Measurements from ENCODE around the gene ANKRD53.
"Not testable (repeated sequence)": the region's sequence is repeated elsewhere in the genome, so short reads cannot be mapped to it uniquely, and the experiment has no call there.

The ANKRD53 gene

DNA sequence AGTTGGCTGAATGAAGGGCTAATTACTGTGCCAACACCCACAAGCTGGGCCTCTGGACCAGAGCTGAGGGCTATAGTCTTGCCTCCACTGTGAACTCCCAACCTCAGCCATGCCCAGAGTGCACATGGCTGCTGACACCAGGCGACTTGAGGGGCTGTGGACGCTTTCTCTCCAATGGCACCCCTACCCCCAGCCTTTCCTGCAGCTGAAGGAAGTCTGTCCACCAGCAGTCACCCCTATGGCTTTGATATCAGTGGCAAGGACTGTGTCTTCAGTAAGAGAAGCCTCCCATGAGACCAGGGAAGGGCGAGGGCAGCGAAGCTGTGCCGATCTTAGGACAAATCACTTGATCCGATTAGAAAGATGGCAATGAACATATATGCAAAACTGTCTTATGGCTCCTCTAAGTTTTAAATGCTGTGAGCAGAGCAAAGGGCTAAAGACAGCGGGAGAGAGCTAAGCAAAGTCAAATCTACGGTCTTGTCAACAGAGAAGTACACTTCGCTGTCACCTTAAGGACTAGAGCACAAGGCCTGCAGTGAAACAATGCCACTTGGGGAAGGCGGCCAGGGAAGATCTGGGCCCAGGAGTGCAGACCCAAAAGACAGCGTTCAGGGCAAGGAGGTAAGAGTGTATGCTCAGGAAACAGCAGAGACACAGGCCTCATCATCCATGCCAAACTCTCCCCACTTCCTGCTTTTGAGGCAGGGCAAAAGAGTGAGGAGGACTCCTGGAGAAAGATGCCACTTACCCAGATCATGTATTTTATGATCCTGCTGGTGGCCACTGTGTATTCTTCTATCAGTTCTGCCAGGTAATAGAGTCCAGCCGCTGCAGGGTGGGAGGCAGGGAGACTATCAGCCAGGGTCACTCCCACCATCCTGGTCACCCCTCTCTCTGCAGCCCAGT is 14.8 kb downstream of the ANKRD53 start:
- no peak for DNase-seq

DNA sequence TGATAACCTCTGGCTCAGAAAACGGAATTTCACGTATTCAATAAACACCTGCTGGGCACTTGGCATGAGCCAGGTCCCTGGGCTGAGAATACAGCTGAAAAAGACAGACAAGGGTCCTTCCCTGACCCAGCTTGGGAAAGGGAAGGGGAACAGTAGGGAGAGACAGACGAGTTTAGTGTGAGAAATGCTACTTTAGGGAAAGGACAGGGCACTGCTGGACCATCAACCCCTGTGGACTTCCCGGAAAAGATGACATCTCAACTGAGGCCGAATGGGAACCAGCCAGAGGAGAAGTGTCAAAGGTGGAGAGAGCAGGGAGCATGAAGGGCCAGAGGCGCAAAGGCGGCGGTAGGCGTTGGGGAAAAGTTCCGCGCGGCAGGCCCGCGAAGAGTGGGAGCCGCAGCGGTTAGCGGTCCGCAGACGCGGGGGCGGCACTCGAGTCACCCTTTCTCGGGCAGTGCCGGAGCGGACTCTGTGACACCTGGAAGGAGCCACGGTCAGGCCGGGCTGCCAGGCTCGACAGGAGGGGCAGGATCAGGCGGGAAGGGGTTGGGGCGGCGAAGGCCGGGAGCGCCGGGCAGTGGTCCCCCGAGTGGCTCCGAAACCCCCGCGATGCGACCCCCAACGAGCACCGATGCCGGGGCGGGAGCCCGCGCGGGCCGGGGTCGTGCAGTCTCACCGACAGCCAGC is 15.7 kb downstream of the ANKRD53 start:
- no peak for DNase-seq

DNA sequence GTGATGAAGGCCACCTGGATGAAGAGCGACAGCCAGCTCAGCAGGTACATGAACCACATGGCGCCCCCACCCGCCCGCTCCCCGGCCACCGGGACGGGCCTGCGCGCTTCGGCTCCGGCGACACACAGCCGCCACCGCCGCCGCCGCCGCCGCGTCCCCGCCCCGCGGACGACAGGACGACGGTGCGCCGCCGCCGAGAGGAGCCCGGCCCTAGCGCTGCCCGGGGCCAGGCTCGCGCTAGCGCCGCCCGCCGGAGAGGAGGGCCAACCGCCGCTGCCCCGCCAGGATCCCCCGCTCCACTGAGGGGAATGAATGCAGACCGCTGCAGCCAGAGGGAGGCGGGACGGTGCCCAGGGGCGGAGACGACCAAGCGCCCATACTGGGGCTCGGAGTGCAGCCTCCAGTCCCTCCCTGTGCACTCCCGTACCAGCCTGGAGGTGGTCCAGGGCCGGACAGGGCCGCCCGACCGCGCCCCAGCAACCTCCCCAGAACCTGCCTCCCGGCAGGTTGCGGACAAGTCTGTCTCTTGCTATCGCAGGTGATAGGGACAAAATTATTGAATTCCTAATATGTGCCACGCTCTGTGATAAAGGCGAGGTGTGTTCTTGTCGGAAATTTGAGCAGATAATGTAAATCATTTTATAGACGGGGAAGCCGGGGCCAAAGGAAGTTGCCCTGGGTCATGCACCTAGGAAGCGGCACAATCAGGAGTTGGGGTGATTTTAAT is 16.4 kb downstream of the ANKRD53 start, which contains the start of gene TEX261:
Gene TEX261 (minus strand): TSS at position 175 of the 727 bp plus-strand sequence. CDS start 116 bp downstream, at position 59.
- peak; percentile 84 for DNase-seq

DNA sequence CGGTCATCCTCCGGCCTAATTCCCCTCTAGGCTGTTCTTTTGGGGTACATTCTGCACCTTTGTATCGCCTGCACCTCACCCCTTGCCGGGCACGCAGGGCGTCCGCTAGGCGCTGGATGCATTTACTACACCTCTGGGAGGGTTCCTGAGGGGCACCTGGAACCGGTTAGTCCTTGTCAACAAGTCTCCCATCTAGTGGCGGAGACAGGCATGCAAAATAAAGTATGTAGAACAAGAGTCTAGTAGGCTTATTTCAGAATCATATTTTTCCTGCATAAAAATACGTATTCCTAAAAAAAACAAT is 16.9 kb downstream of the ANKRD53 start:
- peak; percentile 37 for DNase-seq

DNA sequence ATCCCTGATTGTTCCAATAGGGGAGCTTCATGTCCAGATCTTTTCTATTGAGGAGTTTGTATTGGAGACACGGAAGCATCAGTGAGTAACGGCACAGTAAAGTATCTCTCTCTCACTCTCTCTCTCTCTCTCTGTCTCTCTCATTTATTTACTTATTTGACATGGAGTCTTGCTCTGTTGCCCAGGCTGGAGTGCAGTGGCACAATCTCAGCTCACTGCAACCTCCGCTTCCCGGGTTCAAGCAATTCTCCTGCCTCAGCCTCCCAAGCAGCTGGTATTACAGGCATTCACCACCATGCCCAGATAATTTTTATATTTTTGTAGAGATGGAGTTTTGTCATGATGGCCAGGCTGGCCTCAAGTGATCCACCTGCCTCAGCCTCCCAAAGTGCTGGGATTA is 20.5 kb downstream of the ANKRD53 start:
- DNase-seq = not testable (repeated sequence)

DNA sequence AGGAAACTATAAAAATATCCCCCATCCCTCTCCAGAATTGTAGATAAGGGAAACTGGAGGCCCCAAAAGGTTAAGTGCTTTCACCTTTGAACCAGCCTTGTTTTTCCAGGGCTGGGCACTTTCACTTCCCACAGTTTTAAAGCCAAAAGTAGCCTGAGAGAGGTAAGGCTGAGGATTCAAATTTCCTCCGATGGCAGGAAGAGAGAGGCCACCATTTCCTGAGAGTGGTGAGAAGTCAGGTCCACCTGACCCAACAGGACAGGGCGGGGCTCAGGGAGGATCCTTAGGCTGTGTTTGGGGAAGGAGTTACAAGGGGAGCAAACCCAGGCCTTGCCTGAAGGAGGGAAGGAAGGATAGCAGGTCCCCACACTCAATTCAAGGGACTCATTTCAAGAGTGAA is 20.9 kb downstream of the ANKRD53 start:
- no peak for DNase-seq

DNA sequence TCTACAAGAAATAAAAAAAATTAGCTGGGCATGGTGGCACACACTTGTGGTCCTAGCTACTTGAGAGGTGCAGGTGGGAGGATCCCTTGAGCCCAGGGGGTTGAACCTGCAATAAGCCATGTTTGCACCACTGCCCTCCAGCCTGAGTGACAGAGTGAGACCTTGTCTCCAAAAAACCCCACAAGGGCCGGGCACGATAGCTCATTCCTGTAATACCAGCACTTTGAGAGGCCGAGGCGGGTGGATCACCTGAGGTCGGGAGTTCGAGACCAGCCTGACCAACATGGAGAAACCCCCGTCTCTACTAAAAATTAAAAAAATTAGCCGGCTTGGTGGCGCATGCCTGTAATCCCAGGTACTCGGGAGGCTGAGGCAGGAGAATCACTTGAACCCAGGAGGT is 21.5 kb downstream of the ANKRD53 start:
- DNase-seq = not testable (repeated sequence)

DNA sequence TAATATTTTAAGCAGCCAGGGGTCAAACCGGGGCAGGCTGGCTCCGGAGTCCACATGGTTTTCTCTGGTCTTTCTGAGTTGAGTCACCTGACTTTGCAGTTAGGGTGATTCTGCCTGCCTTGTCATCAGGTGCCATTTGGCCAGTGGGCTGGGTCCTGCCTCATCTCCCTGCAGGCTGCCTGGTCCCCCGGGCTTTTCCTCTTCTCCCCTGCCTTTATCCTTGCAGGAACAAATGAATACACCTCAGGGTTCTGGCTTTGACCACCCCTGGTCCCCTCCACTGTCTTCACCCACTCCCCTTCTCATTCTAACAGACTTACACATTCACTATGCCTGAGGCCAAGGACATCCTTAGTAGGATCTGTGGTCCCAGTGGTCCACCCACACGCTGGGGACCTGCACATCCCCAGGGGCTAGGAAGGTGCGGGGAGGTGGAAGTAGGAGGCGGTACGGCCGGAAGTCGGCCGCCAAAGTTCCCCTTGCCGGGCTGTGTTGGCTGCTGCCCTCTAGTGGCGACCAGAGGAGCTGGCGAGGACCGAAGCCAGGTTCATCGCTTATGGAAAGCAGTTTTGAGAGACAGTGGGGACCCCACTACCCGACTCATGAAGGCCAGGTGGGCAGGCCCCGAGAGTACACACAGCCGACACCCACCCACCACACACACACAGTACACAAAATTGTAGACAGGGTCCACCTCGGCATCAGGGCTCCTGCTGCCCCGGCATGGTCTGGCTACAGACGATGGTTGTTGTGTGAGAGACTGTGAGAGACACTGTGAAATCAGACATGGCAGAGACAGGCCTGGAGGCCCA is 22.6 kb downstream of the ANKRD53 start:
- peak; percentile 50 for DNase-seq

DNA sequence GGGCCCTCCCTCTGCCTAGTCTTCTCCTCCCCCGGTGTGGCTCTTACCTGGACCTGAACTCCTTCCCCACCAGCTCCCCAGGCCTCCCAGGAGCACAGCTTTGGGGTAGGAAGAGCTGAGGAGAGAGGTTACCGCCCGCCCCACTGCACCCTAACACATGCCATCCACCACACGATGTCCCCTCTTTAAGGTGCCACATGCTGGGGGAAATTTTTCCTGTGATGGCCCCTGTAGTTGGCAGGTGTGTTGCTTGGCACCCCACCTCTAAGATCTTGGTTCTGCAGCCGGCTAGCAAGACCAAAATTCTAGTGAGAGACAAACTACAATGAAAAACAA is 23.1 kb downstream of the ANKRD53 start:
- DNase-seq = no peak

DNA sequence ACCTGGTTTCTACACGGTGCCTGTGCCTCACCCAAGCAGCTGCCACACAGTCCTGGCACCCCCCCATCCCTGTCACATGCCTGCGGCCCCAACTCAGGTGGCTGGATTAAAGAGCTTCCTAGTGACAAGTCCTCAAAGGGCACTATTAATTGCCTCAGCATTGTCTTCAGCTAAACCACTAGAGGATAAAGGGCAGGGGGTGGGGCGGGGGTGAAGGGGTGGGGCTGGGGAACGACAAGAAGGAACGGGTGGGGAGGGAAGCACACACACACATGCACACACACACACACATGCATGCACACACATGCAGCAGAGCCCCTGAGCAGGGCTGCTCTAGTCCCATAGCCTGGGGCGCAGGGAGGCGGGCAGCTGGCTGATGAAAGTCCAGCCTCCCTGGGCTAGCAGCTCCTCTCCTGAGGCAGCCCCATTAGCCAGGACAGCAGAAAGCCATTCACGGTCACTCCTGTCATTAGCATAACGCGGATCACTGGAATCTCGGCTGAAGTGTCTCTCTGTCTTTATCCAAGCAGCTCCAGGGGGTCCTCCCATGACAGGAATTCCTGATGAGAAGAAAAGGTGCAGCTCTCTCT is 23.6 kb downstream of the ANKRD53 start:
- no peak for DNase-seq

DNA sequence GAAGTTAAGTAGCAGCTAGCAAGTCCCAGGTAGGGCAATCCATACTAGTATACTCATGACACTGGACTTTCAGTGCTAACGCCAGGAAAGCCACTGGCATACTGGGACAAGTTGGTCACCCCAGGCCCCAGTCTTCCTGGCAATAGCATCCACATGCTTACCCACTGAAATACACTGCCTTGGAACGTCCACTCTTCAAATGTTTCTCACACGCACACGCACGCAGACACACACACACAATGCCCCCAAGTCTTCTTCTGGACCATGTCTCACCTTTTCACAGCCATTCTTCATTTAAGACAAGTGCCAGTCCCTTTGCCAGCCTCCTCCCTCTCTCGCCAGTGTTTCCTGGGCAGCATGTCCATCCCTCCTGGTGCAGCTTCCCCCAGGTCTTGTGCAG is 25.0 kb downstream of the ANKRD53 start:
- DNase-seq = no peak

DNA sequence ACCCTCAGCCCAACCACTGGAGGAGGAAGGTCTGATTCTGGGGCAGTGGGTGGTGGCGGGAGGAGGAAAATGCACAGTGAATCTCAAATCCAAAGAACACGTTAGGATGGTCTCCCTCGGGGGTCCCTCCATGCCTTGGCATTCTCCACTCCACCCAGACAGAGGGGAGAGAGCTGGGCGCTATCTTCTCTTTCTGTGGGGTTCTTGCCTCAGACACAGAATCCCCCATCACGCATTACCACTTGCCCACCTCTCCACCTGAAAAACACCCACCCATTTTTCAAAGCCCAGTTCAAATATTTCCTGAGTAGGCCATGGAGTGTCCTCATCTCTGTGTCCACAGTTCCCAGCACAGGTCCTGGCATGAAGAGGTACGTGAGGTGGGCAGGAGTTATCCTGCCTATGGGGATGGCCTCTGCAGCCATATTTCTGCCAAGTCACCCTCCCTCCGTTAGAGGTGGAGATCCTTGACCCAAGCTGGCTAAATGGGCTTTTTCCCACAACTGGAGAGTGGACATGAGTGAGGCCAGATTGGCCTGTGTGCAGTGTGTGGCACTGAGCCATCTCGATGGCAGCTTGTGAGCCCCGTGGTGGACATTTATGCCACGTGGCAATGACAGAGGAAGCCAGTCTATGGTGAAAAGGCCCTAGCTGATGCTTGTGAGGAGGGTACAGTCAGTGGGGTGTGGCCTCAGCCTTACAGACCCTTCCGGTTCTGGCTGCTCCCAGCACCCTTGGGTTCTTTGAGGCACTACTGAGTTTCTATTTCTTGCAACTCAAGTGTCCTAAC is 25.7 kb downstream of the ANKRD53 start:
- no peak for DNase-seq

DNA sequence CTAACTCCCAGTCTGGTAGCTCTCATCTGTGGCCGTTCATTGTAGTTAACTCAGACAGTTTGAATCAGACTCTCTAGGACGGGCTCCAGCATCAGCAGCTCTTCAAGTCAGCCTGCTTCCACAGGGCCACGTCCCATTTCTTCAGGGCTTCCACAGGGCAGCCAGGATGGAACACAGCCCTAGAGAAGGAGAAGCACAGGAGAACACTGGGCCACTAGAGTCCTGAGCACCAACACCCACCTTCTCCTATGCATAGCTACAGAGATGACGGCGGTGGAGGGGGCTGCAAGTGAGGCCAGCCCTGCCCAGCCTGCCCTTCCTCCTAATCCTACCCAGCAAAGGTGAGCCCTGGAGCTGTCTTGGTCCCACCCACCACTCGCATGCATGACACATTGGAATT is 26.4 kb downstream of the ANKRD53 start:
- DNase-seq = no peak

DNA sequence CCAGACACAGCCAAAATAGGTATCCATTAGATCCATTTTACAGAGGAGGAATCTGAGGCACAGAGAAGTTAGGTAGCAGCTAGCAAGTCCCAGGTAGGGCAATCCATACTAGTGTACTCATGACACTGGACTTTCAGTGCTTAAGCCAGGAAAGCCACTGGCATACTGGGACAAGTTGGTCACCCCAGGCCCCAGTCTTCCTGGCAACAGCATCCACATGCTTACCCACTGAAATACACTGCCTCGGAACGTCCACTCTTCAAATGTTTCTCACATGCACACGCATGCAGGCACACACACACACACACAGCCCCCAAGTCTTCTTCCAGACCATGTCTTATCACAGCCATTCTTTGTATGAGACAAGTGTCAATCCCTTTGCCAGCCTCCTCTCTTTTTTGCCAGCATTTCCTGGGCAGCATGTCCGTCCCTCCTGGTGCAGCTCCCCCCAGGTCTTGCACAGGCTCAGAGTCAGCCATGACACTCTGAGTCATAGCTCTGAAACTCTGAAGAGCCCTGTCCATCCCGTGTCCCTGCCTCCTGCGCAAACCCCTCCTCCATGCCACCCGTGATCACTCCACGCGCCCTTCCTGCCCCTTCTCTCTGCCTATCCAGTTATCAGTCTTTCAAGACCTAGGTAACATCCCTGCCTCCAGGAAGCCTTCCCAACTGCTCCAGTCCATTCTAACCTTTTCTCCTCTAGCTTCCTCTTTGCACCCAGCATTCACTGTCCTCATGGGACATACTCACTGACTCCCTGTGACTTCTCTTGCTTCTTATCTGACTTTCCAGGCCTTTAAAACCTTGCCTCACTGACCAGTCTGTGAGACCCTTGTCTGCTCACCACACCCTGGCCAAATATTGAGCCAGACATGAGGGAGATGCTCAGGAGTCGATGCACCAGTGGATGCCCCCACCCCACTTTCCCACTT is 27.1 kb downstream of the ANKRD53 start:
- no peak for DNase-seq

DNA sequence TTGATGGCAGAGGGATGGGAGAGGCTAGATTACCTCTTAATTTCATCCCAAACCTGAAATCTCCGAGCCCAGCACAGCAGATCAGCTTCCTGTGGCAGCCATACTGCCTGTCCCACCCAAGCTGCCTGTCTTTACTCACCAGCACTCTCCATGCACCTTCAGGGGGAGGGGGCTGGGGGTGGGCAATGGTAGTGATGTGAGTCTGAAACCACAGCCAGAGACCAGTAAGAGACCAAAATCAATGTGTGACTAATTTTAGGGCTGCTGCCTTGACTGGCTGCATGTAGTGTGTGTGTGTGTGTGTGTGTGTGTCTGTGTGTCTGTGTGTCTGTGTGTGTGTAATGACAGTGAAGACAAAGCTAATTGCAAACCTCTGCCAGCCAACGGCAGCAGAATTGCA is 27.9 kb downstream of the ANKRD53 start:
- no peak for DNase-seq

DNA sequence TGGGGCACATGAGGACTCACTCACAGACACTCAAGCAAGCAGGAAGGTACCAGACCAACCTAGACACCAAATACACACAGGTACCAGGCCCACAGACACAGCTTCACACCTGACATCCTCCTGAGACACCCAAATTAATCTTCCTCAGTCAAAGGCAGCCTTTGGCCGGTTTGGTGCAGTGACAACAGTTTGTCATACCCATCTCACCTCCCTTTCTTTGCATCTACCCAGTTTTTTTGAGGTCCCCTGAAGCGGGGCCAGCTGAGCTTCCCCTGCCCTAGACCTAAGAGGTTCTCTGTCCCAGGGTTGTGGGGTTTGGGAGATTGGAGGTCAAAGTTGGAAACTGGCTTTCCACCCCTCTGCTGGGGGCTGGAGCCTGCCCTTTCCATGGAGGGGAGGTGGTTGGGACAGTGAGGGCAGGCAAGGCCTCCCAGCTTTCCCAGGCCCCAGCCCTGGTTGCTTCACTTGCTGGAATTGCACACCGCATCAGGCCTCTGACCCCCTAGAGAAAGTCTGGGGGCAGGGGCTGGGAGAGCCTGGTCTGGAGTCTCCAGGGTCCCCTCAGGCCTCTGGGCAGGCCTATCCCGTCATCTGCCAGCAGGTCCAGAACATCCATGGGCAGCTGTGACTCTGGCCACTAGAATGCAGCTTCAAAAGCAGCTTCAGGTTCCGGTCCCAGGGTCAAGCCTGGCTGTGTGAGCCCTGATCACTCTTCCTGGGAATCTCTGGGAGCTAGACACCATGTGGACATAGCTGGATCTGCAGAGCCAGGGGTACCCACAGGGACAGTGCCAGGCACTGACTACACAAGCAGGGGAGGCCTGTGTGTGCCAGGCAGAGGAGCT is 28.7 kb downstream of the ANKRD53 start:
- no peak for DNase-seq

DNA sequence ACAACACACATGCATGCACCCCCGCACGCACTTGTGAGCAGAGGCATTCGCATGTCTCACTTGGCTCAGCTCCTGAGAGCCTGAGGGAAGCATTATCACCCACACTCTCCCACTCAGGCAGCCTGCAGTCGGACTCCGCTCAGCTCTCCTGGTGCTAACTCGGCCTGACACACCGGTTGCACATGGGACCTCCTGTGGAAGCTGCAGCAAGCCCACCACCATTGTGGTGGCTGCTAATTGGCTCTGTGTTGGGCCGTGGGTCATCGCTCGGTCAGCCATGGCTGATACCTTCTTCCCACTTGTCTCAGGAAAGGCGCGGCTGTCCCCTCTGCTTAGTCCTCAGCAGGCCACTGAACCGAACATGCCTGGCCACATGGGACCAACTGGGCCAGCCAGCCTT is 29.9 kb downstream of the ANKRD53 start:
- DNase-seq = no peak

DNA sequence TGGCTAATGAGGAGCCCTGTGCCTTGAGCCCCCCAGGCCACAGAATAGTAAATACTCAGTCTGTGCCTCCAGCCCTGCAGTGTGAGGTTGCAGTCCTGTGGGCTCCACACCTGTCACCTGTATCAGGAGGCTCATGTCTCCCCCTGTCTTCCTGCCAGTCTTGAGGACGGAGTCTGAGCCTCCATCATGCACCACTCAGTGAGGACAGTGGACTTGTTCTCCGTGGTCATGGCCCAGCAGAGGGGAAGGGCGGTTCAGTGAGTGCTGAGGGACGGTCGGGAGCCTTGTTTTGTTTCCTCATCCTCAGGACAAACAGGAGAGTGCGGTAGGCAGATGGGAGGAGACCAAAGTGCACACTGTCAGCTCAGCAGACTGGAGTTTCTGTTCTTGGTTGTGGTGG is 33.4 kb downstream of the ANKRD53 start:
- DNase-seq = not testable (repeated sequence)

DNA sequence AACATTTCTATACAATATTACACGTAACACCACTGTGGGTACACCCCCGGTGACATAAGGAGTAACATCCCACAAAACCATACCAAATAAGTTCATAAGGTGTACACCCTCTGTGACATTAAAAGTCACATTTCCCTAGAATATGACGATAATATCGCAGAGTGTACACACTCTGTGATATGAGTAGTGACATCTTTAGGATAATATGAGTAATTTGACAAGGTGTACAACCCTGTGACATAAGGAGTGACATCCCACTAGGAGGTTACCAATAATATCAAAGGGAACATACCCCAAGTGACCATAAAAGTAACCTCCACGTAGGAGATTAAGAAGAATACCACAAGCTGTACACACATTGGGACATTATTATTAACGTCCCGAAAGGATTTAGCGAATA is 40.2 kb downstream of the ANKRD53 start:
- DNase-seq = no peak

DNA sequence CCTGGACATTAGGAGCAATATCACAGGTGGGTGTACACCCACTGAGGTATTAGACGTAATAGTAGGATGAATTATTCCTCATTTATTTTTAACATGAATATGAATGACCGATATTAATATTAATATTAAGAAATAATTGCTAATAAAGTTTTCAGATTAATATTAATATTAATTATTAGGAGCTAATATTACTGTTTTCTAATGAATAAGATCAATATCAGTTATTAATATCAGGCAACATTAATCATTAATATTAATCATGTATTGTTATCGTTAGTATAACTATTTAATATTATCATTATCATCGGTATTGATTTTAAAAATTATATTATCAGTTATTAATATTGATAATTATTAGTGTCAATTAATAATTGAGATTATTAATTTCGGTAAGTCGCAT is 41.6 kb downstream of the ANKRD53 start:
- DNase-seq = not testable (repeated sequence)
